Aorta (tissue), 5 donors: ENCODE results near the gene CABS1. TPM values are rescaled to one million over a fixed set of nuclear protein-coding genes. Genes with fewer than 3 reads are reported as not detected.

Source experiments
- ATAC-seq: fragments of 200-7000 bp; cut with Tn5 transposase; one replicate; pipeline ENCODE4 v1.9.1; 2022; ENCODE audit warnings: moderate library complexity; ENCODE audit not compliant: low FRiP score
- DNase-seq, 2 donors: peaks; one replicate each; pipeline ENCODE4 v3.0.0-alpha.2; 2020
- H3K27ac ChIP-seq, 2 donors: one replicate each; pipeline ENCODE4 v1.5.1; 2013; ENCODE audit warnings: low read length in 2 of 2, mild to moderate bottlenecking in 2 of 2, moderate library complexity in 2 of 2, control low read depth in 1 of 2, inconsistent platforms in 1 of 2, low read depth in 1 of 2
- H3K27me3 ChIP-seq, 2 donors: one replicate each; pipeline ENCODE4 v1.6.1; 2013; ENCODE audit warnings: control low read depth in 1 of 2, low read length in 1 of 2, mild to moderate bottlenecking in 1 of 2, moderate library complexity in 1 of 2; ENCODE audit not compliant: insufficient read depth in 2 of 2, control insufficient read depth in 1 of 2
- H3K36me3 ChIP-seq, 2 donors: one replicate each; pipeline ENCODE4 v1.6.1; 2013; ENCODE audit warnings: control low read depth in 1 of 2, low read length in 1 of 2, mild to moderate bottlenecking in 1 of 2; ENCODE audit not compliant: insufficient read depth in 2 of 2, control insufficient read depth in 1 of 2
- H3K4me1 ChIP-seq, 2 donors: one replicate each; pipeline ENCODE4 v1.6.1; 2013; ENCODE audit warnings: low read length in 2 of 2, control low read depth in 1 of 2, mild to moderate bottlenecking in 1 of 2, moderate library complexity in 1 of 2; ENCODE audit not compliant: insufficient read depth in 2 of 2, control insufficient read depth in 1 of 2
- H3K4me3 ChIP-seq, 2 donors: one replicate each; pipeline ENCODE4 v1.5.1; 2013; ENCODE audit warnings: low read length in 2 of 2, control low read depth in 1 of 2, mild to moderate bottlenecking in 1 of 2
- H3K9me3 ChIP-seq: one replicate; pipeline ENCODE4 v1.6.1; 2013; ENCODE audit warnings: mild to moderate bottlenecking, low read length; ENCODE audit not compliant: control insufficient read depth
- WGBS, 2 donors: extraction: QIAGEN DNeasy Blood & Tissue Kit; methylation state at CpG; one replicate each; pipeline ENCODE4 v1.1.7; 2013; 5-methylcytosine and 5-hydroxymethylcytosine counted together
- intact Hi-C, 2 donors: fragments of 100-400 bp; cut with DNase I; formaldehyde crosslinking; loops; one replicate each; pipeline versions ENCODE4 v1.14.2 to v1.15.0; 2022
- polyA plus RNA-seq, 2 donors: library from polyadenylated mRNA; stranded (reverse); fragments of 200-250 nt; gene quantifications; one replicate each; pipeline ENCODE4 v1.2.3, GENCODE V29; 2013
- total RNA-seq, 2 donors: library from RNA; stranded (reverse); fragmentation: NEBNext Ultra II Directional; extraction: Animal tissue kit (Norgen Biotek cat#: 25700); gene quantifications; one replicate each; pipeline ENCODE4 v1.2.1, GENCODE V29; 2021
- donor health status: healthy with polysubstance abuse.
- donor health status: Bipolar disorder and iron deficiency.
- donor health status: DM: no; HTN: no; CAD: no.
- donor health status: DM: no; HTN: no; CAD: no.
- donor health status: DM: yes; HTN: yes; CAD: no.

The CABS1 gene
- total and polyA plus RNA-seq, 4 donors: 0.05 TPM; not detected in 3

DNA sequence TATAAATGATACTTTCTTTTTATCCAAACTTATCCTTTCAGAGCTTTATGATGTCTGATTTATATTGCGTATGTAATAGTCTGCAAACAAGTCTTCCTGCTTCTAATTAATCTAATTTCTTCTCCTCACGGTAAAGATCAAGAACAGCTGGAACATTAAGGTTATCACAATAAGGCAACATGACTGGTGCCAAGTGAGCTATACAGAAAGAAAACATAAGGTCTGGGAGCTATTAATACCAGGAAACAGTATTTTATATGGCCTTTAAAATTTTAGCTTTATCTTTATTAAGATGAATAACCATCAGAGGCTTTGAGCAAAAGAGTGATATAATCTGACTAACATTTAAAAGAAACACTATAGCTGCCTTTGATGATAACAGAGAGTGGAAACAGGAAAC, 28.7 kb upstream of the CABS1 start:
- no peaks in the 10 kb centered on the region for H3K9me3 ChIP-seq
- H3K36me3 ChIP-seq: no peaks in the 10 kb centered on the region
- H3K4me1 ChIP-seq: no peaks in the 10 kb centered on the region
- no peak overlapping the region for H3K4me3 ChIP-seq
- ATAC-seq: no peak
- DNase-seq: no peak
- H3K27me3 ChIP-seq: no peaks in the 10 kb centered on the region
- intact Hi-C loops: no loop called here
- H3K27ac ChIP-seq: no peak overlapping the region
- 45 to 51% methylated on average over 2 of the region's 2 CpGs for WGBS, 2 donors

DNA sequence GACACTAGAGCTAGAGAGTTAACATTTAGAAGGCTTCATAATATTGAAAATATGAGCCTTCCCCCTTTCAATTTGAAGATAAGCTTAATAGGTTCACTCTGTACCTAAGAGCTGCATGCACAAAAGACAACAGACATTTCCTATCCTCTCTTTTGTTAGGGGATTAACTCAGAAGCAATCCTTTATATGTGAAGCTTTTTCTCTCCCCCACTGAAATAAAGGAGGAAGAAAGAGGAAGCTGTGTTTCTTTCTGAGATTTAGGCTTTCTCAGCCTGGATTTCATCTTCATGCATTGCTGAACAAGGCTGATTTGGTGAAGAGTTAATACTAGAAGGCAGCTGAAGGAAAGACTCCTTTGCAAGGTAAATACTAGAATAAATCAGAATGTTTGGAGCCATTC, 21.0 kb upstream of the CABS1 start:
- Histone ChIP-seq H3K4me3 (no peak overlapping the region), H3K27me3 (no peaks in the 10 kb centered on the region), H3K36me3 (no peaks in the 10 kb centered on the region), H3K27ac (no peak overlapping the region), H3K9me3 (no peaks in the 10 kb centered on the region), H3K4me1 (no peaks in the 10 kb centered on the region)
- no peak for ATAC-seq
- intact Hi-C loops: no loop called here
- no peak for DNase-seq

DNA sequence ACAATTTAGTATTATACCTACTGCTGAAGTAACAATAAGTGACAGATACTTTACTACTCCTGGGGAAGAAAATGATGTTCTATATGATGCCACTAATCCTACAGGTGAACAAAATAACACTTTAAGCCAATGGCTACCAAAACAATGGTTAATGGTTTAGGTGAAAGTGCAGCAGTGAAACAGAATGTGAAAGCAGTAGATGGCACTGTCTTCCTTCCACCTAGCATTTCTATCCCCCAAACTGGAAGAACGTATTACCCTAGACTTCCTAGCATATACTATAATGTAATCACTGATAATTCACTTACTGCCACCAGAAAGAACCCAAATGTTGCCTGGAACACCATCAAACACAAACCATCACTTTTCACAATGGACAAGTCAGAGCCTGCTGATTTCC, 18.9 kb upstream of the CABS1 start:
- H3K27ac ChIP-seq: no peak overlapping the region
- no peaks in the 10 kb centered on the region for H3K4me1 ChIP-seq
- no peaks in the 10 kb centered on the region for H3K27me3 ChIP-seq
- 23 to 54% methylated on average over 1 of the region's 1 CpG for WGBS, 2 donors
- intact Hi-C loops: no loop called here
- H3K9me3 ChIP-seq: no peaks in the 10 kb centered on the region
- no peak overlapping the region for H3K4me3 ChIP-seq
- ATAC-seq (no peak), DNase-seq (no peak)
- no peaks in the 10 kb centered on the region for H3K36me3 ChIP-seq

DNA sequence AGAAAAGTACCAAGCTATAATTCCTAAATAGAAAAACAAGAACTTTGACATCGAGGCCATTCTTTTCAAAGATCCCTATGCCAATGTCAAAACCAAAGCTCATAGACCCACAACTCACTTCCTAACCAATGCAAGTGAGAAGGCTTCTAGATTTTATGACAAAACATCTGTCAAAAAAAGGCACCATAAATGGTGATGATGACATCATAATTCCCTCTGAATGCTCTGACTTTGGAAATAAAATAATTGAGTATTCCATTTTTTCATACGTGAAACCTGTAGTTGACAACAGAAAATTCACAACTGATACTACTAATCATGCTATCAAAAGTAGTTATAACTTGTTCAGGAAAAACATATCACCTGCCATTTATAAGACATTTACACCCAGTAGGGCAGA, 8.7 kb upstream of the CABS1 start:
- no peaks in the 10 kb centered on the region for H3K9me3 ChIP-seq
- WGBS, 2 donors: 87 to 89% methylated on average over 2 of the region's 2 CpGs
- intact Hi-C loops: no loop called here

DNA sequence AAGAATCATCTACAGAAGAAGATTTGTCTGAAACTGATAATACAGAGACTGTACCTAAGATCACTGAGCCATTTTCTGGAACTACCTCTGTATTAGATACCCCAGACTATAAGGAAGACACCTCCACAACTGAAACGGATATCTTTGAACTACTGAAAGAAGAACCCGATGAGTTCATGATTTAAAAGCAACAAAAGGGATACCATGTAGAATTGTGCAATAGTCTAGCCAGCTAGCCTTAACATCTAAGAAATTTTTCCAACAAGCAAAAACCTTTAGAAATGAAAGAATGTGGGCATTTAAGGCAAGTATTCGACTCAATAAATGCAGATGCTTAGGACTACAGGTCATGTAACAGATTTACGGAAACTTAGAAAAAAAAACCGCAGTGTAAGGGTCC, 1.3 kb downstream of the CABS1 start:
- intact Hi-C loops: no loop called here
- Histone ChIP-seq H3K4me3 (no peak overlapping the region), H3K36me3 (no peaks in the 10 kb centered on the region), H3K9me3 (no peaks in the 10 kb centered on the region), H3K4me1 (no peaks in the 10 kb centered on the region), H3K27ac (no peak overlapping the region), H3K27me3 (no peaks in the 10 kb centered on the region)
- DNase-seq: no peak
- 83% methylated on average over 5 of the region's 5 CpGs for WGBS, 2 donors
- ATAC-seq: no peak

More for the DNA sequence above, 8.7 kb upstream of the CABS1 start:
- ATAC-seq (no peak), DNase-seq (no peak)
- no peak overlapping the region for H3K27ac ChIP-seq
- H3K36me3 ChIP-seq: no peaks in the 10 kb centered on the region
- H3K27me3 ChIP-seq: no peaks in the 10 kb centered on the region
- no peaks in the 10 kb centered on the region for H3K4me1 ChIP-seq
- H3K4me3 ChIP-seq: no peak overlapping the region

DNA sequence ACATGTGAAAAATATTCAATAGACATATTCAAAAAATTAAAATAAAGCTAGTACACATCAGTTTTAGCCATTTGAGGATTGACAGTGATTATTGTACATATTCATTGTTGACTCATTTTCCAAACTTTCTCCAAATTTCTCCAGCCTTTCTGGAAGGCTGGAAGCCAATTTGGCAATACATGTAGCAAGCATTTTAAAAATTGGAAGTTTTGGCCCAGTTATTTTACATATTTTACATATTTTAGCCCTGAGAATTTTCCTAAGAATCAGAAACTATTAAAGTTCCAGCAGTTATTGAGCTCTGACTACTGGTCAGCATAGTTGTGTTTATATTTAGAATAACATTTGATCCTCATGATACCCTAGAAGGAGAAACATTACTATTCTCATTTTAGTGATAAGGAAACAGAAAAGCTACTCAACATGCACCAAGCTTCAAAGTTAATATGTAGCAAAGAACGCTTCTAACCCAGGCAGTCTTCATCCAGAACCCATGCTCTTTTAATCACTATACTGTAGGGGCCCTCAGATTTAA, 3.2 kb downstream of the CABS1 start:
- DNase-seq: no peak
- H3K4me3 ChIP-seq: no peak overlapping the region
- H3K27ac ChIP-seq: no peak overlapping the region
- no peaks in the 10 kb centered on the region for H3K4me1 ChIP-seq
- no peaks in the 10 kb centered on the region for H3K9me3 ChIP-seq
- intact Hi-C loops: no loop called here
- H3K36me3 ChIP-seq: no peaks in the 10 kb centered on the region
- no peaks in the 10 kb centered on the region for H3K27me3 ChIP-seq
- WGBS, 2 donors: 38 to 44% methylated on average over 1 of the region's 1 CpG
- no peak for ATAC-seq

DNA sequence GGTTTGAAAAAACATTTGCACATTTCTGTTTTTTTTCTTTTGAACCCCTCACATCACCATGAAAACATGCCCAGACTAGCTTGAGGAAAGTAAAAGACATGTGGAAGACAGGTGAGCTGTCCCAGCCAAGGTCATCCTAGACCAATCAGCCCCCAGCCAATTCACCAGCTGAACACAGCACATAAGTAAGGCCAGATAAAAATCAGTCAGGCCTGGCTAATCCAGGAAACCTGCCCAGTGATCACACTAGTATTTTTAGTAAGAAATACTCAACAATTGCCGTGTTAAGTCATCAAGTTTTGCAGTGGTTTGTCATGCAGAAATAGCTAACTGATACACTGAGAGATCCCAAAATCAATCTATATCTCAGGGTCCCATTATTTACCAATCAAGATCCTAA, 21.4 kb downstream of the CABS1 start:
- Histone ChIP-seq H3K4me1 (no peaks in the 10 kb centered on the region), H3K27ac (no peak overlapping the region), H3K27me3 (no peaks in the 10 kb centered on the region), H3K36me3 (no peaks in the 10 kb centered on the region), H3K9me3 (no peaks in the 10 kb centered on the region), H3K4me3 (no peak overlapping the region)
- DNase-seq: no peak
- 3 to 22% methylated on average over 1 of the region's 1 CpG for WGBS, 2 donors
- ATAC-seq: no peak
- intact Hi-C loops: no loop called here

DNA sequence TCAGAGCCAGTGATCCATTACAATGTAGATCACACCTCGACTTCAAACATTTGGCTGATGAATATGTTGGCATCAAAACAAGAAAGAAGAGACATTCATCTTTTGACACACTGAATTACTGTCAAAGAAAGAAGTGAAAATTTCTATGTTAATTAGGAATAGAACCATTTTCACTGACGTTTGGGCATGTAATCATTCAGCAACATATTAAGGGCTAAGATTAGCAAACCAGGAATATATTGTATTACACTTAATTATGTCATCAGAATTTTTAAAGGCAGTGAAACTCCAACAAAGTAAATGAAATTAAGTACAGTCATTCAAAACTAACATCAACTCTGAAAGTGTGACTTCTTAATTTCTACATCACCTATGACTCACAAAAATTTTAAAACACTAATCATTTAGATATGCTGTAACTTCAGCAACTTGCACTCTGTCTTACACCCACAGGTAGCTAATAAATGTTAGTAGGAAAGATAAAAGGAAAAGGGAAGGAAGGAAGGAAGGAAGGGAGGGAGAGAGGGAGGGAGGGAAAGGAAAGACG, 24.4 kb downstream of the CABS1 start:
- intact Hi-C loops: no loop called here
- no peaks in the 10 kb centered on the region for H3K27me3 ChIP-seq
- 54 to 65% methylated on average over 3 of the region's 3 CpGs for WGBS, 2 donors
- DNase-seq: no peak
- no peaks in the 10 kb centered on the region for H3K4me1 ChIP-seq
- H3K4me3 ChIP-seq: no peak overlapping the region
- no peak for ATAC-seq
- no peaks in the 10 kb centered on the region for H3K36me3 ChIP-seq
- H3K27ac ChIP-seq: no peak overlapping the region
- H3K9me3 ChIP-seq: no peaks in the 10 kb centered on the region

DNA sequence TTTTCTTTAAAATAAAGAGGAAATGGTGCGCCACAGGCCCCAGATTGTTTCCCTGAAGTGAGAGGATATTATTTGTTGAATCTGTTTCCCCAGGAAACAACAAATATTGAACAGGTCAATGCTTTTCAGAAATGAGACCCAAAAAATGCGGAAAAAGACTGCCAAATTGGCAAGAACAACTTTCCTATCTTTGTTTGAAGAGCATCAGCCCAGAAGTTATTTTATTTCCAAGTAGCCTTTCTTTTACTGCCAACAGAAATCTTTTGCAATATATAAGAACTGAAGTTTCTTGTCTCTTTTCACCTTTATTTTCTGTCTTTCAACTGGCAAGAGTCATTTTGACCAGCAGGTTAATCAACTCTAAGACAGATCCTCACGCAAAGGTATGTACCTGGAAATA, 25.7 kb downstream of the CABS1 start, which contains the start of gene SMR3A:
Gene SMR3A (plus strand): TSS at position 301 of the 400 bp plus-strand sequence. CDS start 1,356 bp downstream, outside the sequence.
- H3K4me3 ChIP-seq: no peak within 1 kb of the TSS
- WGBS, 2 donors: 84 to 90% methylated on average over 3 of the region's 3 CpGs

More for the DNA sequence above, 25.7 kb downstream of the CABS1 start, which contains the start of gene SMR3A:
- intact Hi-C loops: no loop called here
- Histone ChIP-seq H3K9me3 (no peaks in the 10 kb centered on the region), H3K27me3 (no peaks in the 10 kb centered on the region), H3K36me3 (no peaks in the 10 kb centered on the region), H3K4me1 (no peaks in the 10 kb centered on the region), H3K27ac (no peak within 1 kb of the TSS)
- no peak for ATAC-seq
- no peak for DNase-seq
